Panc1 (cell line): ENCODE data around the gene PSMD1. TPM values are rescaled to one million over a fixed set of nuclear protein-coding genes. Genes with fewer than 3 reads are reported as not detected.

Experiments used
- ATAC-seq: fragments of 200-7000 bp; cut with Tn5 transposase; 2 replicates; pipeline ENCODE4 v1.9.1; 2020; ENCODE audit warnings: mild to moderate bottlenecking, moderate library complexity
- BruUV-seq: library from RNA; stranded (reverse); fragments of 400-500 nt; replicated peaks from 2 replicates; lab custom pipeline; 2021; lab: Mats Ljungman, UMichigan
- CTCF ChIA-PET: fragments of 300-600 bp; sonication (Branson Sonifier 250); formaldehyde crosslinking; loops from one replicate; lab custom pipeline; 2022; ENCODE audit warnings: antibody characterized with exemption; lab: Charles Lee
- POLR2A ChIA-PET: fragments of 300-600 bp; sonication (Branson Sonifier 250); formaldehyde crosslinking; loops from one replicate; lab custom pipeline; 2022; ENCODE audit warnings: antibody characterized with exemption; lab: Charles Lee
- DNase-seq: peaks from one replicate; pipeline ENCODE4 v3.0.0-alpha.2; 2010; ENCODE audit warnings: low read depth, low spot score
- H3K27ac ChIP-seq: 2 replicates; pipeline ENCODE4 v1.5.1; 2011; ENCODE audit warnings: mild to moderate bottlenecking, low read length, inconsistent platforms
- H3K27me3 ChIP-seq: fragments of 200-500 bp; sonication (Bioruptor generic); 2 replicates; pipeline ENCODE4 v1.6.0; 2014; ENCODE audit warnings: low read length, inconsistent platforms; ENCODE audit not compliant: control insufficient read depth, insufficient read depth
- H3K36me3 ChIP-seq: fragments of 200-500 bp; sonication (Bioruptor generic); 2 replicates; pipeline ENCODE4 v1.5.1; 2014; ENCODE audit warnings: inconsistent platforms, mild to moderate bottlenecking, low read length, moderate library complexity; ENCODE audit not compliant: control insufficient read depth, insufficient read depth
- H3K4me1 ChIP-seq: 2 replicates; pipeline ENCODE4 v1.5.1; 2011; ENCODE audit warnings: inconsistent platforms, mild to moderate bottlenecking, low read length, moderate library complexity; ENCODE audit not compliant: control insufficient read depth, insufficient read depth
- H3K4me3 ChIP-seq, 2 experiments: 2 replicates each; pipeline ENCODE4 v1.5.1; 2011 to 2012; ENCODE audit warnings: low read depth in 2 of 2, low read length in 2 of 2, mild to moderate bottlenecking in 2 of 2, inconsistent platforms in 1 of 2, moderate library complexity in 1 of 2
- H3K9me3 ChIP-seq: fragments of 200-500 bp; sonication (Bioruptor generic); 2 replicates; pipeline ENCODE4 v1.5.1; 2014; ENCODE audit warnings: low read depth, mild to moderate bottlenecking, inconsistent platforms, low read length, moderate library complexity; ENCODE audit not compliant: control insufficient read depth, insufficient read depth
- POLR2AphosphoS5 ChIP-seq: IDR thresholded peaks from 2 replicates; pipeline ENCODE4 v1.6.1; 2012; ENCODE audit warnings: mild to moderate bottlenecking, low read depth, low read length, moderate library complexity
- SIN3A ChIP-seq: IDR thresholded peaks from 2 replicates; pipeline ENCODE4 v1.6.1; 2012; ENCODE audit warnings: low read depth, mild to moderate bottlenecking, low read length, moderate library complexity, borderline replicate concordance; ENCODE audit not compliant: insufficient read depth
- TCF7L2 ChIP-seq: IDR thresholded peaks from 2 replicates; pipeline ENCODE4 v1.6.1; 2011; ENCODE audit warnings: mild to moderate bottlenecking, low read depth, low read length, inconsistent platforms
- in situ Hi-C: cut with HindIII; loops from 2 replicates; pipeline ENCODE4 v1.10.0; 2016; ENCODE audit warnings: low sequenced_read_pairs, low pct_unique_long_range_greater_than_20kb
- intact Hi-C: fragments of 100-400 bp; cut with micrococcal nuclease; formaldehyde crosslinking; loops from one replicate; pipeline ENCODE4 v1.10.0; 2022; ENCODE audit not compliant: unreplicated experiment
- total RNA-seq: library from RNA; stranded (reverse); gene quantifications from one replicate; pipeline ENCODE4 v1.2.1, GENCODE V29; 2021; ENCODE audit not compliant: unreplicated experiment
- TF ChIP-seq, protein P1 (sequence below), 2 experiments: IDR thresholded peaks; 2 replicates each; pipeline ENCODE4 v1.6.1; 2011 to 2012; ENCODE audit warnings: low read depth in 2 of 2, control low read depth in 1 of 2, low read length in 1 of 2, mild to moderate bottlenecking in 1 of 2, moderate library complexity in 1 of 2; ENCODE audit not compliant: insufficient read depth in 1 of 2
- TF ChIP-seq, protein P2 (sequence below): fragments of 450-650 bp; IDR thresholded peaks from 2 replicates; pipeline ENCODE4 v1.5.1; 2017; ENCODE audit warnings: mild to moderate bottlenecking

Gene PSMD1
- total RNA-seq, 1 experiment from 2014 or later: 146 TPM

GRCh38 chr2:231169488-231169887, 112.8 kb downstream of the PSMD1 start:
- ATAC-seq (no peak), DNase-seq (no peak)
- in situ Hi-C loops: no loop called here
- Histone ChIP-seq H3K4me3 (no peak overlapping the region), H3K27me3 (no peaks in the 10 kb centered on the region), H3K27ac (no peak overlapping the region), H3K9me3 (no peaks in the 10 kb centered on the region), H3K4me1 (no peaks in the 10 kb centered on the region), H3K36me3 (peaks cover 44% of the 10 kb centered on the region)
- intact Hi-C loops: no loop called here
- POLR2A ChIA-PET: no interaction called here
- CTCF ChIA-PET: interaction anchor here (0.6 kb wide), 1 partner anchor 21 kb away, joined by 7 read pairs; no protein-coding TSS in a partner anchor
- no TSS peak for BruUV-seq
- TF ChIP-seq POLR2AphosphoS5 (no peak), SIN3A (no peak), TCF7L2 (no peak)
- TF ChIP-seq, protein P1, sequence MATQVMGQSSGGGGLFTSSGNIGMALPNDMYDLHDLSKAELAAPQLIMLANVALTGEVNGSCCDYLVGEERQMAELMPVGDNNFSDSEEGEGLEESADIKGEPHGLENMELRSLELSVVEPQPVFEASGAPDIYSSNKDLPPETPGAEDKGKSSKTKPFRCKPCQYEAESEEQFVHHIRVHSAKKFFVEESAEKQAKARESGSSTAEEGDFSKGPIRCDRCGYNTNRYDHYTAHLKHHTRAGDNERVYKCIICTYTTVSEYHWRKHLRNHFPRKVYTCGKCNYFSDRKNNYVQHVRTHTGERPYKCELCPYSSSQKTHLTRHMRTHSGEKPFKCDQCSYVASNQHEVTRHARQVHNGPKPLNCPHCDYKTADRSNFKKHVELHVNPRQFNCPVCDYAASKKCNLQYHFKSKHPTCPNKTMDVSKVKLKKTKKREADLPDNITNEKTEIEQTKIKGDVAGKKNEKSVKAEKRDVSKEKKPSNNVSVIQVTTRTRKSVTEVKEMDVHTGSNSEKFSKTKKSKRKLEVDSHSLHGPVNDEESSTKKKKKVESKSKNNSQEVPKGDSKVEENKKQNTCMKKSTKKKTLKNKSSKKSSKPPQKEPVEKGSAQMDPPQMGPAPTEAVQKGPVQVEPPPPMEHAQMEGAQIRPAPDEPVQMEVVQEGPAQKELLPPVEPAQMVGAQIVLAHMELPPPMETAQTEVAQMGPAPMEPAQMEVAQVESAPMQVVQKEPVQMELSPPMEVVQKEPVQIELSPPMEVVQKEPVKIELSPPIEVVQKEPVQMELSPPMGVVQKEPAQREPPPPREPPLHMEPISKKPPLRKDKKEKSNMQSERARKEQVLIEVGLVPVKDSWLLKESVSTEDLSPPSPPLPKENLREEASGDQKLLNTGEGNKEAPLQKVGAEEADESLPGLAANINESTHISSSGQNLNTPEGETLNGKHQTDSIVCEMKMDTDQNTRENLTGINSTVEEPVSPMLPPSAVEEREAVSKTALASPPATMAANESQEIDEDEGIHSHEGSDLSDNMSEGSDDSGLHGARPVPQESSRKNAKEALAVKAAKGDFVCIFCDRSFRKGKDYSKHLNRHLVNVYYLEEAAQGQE (IDR thresholded peaks at IDR 0.05; ENCODE audit: insufficient read depth in 1 of 2, low read depth in 2 of 2, low read length in 1 of 2): no peak
- TF ChIP-seq, protein P2, sequence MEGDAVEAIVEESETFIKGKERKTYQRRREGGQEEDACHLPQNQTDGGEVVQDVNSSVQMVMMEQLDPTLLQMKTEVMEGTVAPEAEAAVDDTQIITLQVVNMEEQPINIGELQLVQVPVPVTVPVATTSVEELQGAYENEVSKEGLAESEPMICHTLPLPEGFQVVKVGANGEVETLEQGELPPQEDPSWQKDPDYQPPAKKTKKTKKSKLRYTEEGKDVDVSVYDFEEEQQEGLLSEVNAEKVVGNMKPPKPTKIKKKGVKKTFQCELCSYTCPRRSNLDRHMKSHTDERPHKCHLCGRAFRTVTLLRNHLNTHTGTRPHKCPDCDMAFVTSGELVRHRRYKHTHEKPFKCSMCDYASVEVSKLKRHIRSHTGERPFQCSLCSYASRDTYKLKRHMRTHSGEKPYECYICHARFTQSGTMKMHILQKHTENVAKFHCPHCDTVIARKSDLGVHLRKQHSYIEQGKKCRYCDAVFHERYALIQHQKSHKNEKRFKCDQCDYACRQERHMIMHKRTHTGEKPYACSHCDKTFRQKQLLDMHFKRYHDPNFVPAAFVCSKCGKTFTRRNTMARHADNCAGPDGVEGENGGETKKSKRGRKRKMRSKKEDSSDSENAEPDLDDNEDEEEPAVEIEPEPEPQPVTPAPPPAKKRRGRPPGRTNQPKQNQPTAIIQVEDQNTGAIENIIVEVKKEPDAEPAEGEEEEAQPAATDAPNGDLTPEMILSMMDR: no peak

- BruUV-seq: no TSS peak
- Histone ChIP-seq H3K27me3 (no peaks in the 10 kb centered on the region), H3K36me3 (peaks cover 40% of the 10 kb centered on the region), H3K9me3 (no peaks in the 10 kb centered on the region), H3K4me3 (no peak overlapping the region), H3K27ac (no peak overlapping the region), H3K4me1 (no peaks in the 10 kb centered on the region)
- DNase-seq (no peak), ATAC-seq (no peak)
- intact Hi-C loops (no loop called here), in situ Hi-C loops (no loop called here)
- CTCF ChIA-PET: interaction anchor here (0.6 kb wide), 1 partner anchor 20 kb away, joined by 7 read pairs; no protein-coding TSS in a partner anchor
- POLR2A ChIA-PET: no interaction called here
- TF ChIP-seq, protein P2: no peak
- TF ChIP-seq TCF7L2 (no peak), SIN3A (no peak)
These were observed 113.4 kb downstream of the PSMD1 start for GRCh38 chr2:231170055-231170454.
